Measurements from ENCODE around the gene GPR108.

GRCh38 chr19:6779206-6779605, 41.8 kb upstream of the GPR108 start:
- TF ChIP-seq YY1 (tag by site-specific recombination; IDR thresholded peaks at IDR 0.05) = no peak
- TF ChIP-seq ZNF202 (tag by site-specific recombination; IDR thresholded peaks at IDR 0.05; ENCODE audit: borderline replicate concordance) = no peak
- no peak for TF ChIP-seq ZNF175 (tag by site-specific recombination; IDR thresholded peaks at IDR 0.05)
- no peak for TF ChIP-seq CTCF (tag by site-specific recombination; IDR thresholded peaks at IDR 0.05)
- no peak for TF ChIP-seq ZSCAN18 (tag by site-specific recombination; IDR thresholded peaks at IDR 0.05)
- TF ChIP-seq ZNF274 (IDR thresholded peaks at IDR 0.05; ENCODE audit: low read length) = no peak
- TF ChIP-seq ZNF274 (tag by site-specific recombination; IDR thresholded peaks at IDR 0.05; ENCODE audit: borderline replicate concordance) = no peak

Data from HEK293 (cell line).